Measurements from ENCODE around the gene RBP2.

RBP2 gene

GRCh38 chr3:139465636-139466035 lies 10.7 kb downstream of the RBP2 start:
- Histone ChIP-seq H3K9me3 (ENCODE audit: low read length) (no peaks in the 10 kb centered on the region), H3K27ac (ENCODE audit: low read depth, low read length, poor library complexity, severe bottlenecking) (no peak overlapping the region), H3K27me3 (ENCODE audit: insufficient read depth, low read length) (peaks cover 6% of the 10 kb centered on the region), H3K4me1 (ENCODE audit: insufficient read depth, low read length, severe bottlenecking) (no peaks in the 10 kb centered on the region), H3F3A (ENCODE audit: insufficient read depth, low read length) (no peaks in the 10 kb centered on the region), H3K36me3 (ENCODE audit: insufficient read depth, low read length) (no peaks in the 10 kb centered on the region), H3K9ac (ENCODE audit: low read length) (no peak overlapping the region), H3K4me3 (ENCODE audit: low read depth, low read length, poor library complexity, severe bottlenecking) (no peak overlapping the region), H3K79me2 (ENCODE audit: insufficient read depth, low read length) (no peaks in the 10 kb centered on the region), H4K20me1 (ENCODE audit: insufficient read depth, low read length) (no peaks in the 10 kb centered on the region), H2AFZ (ENCODE audit: low read length) (no peak overlapping the region), H3K9me2 (ENCODE audit: low read depth, low read length) (no peaks in the 10 kb centered on the region), H3K4me2 (ENCODE audit: low read length) (no peak overlapping the region)
- TF ChIP-seq EZH2 (IDR thresholded peaks at IDR 0.05; ENCODE audit: borderline replicate concordance, low read length), result no peak
- TF ChIP-seq CTCF (IDR thresholded peaks at IDR 0.05; ENCODE audit: low read length), result no peak

GRCh38 chr3:139463466-139463865 lies 12.8 kb downstream of the RBP2 start:
- H3K27ac ChIP-seq (ENCODE audit: low read depth, low read length, poor library complexity, severe bottlenecking), result no peak overlapping the region
- TF ChIP-seq EZH2 (IDR thresholded peaks at IDR 0.05; ENCODE audit: borderline replicate concordance, low read length) (no peak), CTCF (IDR thresholded peaks at IDR 0.05; ENCODE audit: low read length) (no peak)
- H3K9me3 ChIP-seq (ENCODE audit: low read length), result no peaks in the 10 kb centered on the region
- H3K79me2 ChIP-seq (ENCODE audit: insufficient read depth, low read length), result no peaks in the 10 kb centered on the region
- H3K36me3 ChIP-seq (ENCODE audit: insufficient read depth, low read length), result no peaks in the 10 kb centered on the region
- no peak overlapping the region for H2AFZ ChIP-seq (ENCODE audit: low read length)
- no peak overlapping the region for H3K4me2 ChIP-seq (ENCODE audit: low read length)
- H3K9me2 ChIP-seq (ENCODE audit: low read depth, low read length), result no peaks in the 10 kb centered on the region
- H3K9ac ChIP-seq (ENCODE audit: low read length), result no peak overlapping the region
- no peaks in the 10 kb centered on the region for H4K20me1 ChIP-seq (ENCODE audit: insufficient read depth, low read length)
- no peaks in the 10 kb centered on the region for H3K4me1 ChIP-seq (ENCODE audit: insufficient read depth, low read length, severe bottlenecking)
- H3K4me3 ChIP-seq (ENCODE audit: low read depth, low read length, poor library complexity, severe bottlenecking), result no peak overlapping the region
- H3F3A ChIP-seq (ENCODE audit: insufficient read depth, low read length), result no peaks in the 10 kb centered on the region
- peaks cover 6% of the 10 kb centered on the region for H3K27me3 ChIP-seq (ENCODE audit: insufficient read depth, low read length)

GRCh38 chr3:139460529-139460928 lies 15.8 kb downstream of the RBP2 start:
- Histone ChIP-seq H3K4me1 (ENCODE audit: insufficient read depth, low read length, severe bottlenecking) (no peaks in the 10 kb centered on the region), H3F3A (ENCODE audit: insufficient read depth, low read length) (no peaks in the 10 kb centered on the region), H3K4me3 (ENCODE audit: low read depth, low read length, poor library complexity, severe bottlenecking) (no peak overlapping the region)

More at GRCh38 chr3:139460529-139460928, 15.8 kb downstream of the RBP2 start:
- Histone ChIP-seq H3K36me3 (ENCODE audit: insufficient read depth, low read length) (no peaks in the 10 kb centered on the region), H3K9me3 (ENCODE audit: low read length) (no peaks in the 10 kb centered on the region), H3K9me2 (ENCODE audit: low read depth, low read length) (no peaks in the 10 kb centered on the region), H3K27me3 (ENCODE audit: insufficient read depth, low read length) (peaks cover 6% of the 10 kb centered on the region), H3K9ac (ENCODE audit: low read length) (no peak overlapping the region), H3K4me2 (ENCODE audit: low read length) (no peak overlapping the region), H3K79me2 (ENCODE audit: insufficient read depth, low read length) (no peaks in the 10 kb centered on the region), H2AFZ (ENCODE audit: low read length) (no peak overlapping the region), H4K20me1 (ENCODE audit: insufficient read depth, low read length) (no peaks in the 10 kb centered on the region), H3K27ac (ENCODE audit: low read depth, low read length, poor library complexity, severe bottlenecking) (no peak overlapping the region)
- TF ChIP-seq EZH2 (IDR thresholded peaks at IDR 0.05; ENCODE audit: borderline replicate concordance, low read length) (no peak), CTCF (IDR thresholded peaks at IDR 0.05; ENCODE audit: low read length) (no peak)
